ENCODE results near the gene CLCN5.

The CLCN5 gene

DNA sequence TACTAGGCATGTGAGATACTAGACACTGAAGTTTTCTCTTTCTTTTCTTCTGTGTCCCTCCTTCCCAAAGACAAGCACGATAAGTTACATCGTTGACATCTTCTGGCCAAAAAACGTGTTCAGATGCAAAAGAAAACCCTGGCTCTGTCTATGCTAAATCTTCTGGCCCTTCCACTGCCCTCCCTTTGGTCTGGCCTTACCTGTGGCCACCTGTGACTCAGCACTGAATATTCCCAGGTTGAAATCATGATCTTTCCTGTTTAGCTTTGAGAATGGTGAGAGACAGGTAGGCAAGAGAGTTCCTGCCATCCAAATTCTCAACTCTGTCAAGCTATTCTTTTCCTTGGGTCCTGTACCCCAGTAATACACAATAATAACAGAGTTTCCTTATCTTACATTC, 12.3 kb downstream of the CLCN5 start:
- no peak for DNase-seq

DNA sequence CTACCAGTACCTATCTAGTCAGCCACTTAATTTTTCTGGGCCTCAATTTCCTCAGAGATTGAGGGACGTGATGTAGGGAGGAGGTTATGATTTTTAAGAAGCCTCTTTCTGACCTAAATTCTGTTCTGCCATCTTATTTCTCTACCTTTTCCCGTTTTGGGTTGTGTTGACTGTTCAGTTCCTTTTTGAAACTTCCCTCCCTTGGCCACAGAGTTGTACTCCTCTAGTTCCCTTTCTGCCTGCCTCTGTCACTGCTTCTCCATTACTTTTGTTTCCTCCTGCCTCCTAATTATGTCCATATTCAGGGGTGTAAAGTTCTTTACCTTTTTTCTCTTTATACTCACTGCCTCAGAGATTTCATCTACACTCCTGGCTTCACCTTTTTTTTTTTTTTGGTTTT, 25.4 kb downstream of the CLCN5 start:
- DNase-seq: no peak

DNA sequence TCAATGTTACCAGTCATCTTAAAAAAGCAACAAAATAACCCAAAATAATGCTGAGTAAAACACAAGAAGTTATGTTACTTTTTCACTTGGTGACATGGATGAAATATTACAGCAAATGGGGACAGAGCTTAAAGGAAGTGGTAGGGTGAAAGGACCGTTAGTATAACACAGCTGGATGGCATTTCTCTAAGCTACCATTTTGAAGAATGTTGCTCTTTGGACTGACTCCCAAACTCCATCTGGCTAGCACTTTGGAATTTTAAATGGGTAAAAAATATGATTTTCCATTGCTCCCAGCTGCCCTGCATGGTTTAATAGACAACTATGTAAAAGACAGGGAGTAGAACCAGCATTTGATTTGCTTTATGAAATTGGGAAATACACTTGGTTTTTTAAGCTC, 27.6 kb downstream of the CLCN5 start:
- no peak for DNase-seq

DNA sequence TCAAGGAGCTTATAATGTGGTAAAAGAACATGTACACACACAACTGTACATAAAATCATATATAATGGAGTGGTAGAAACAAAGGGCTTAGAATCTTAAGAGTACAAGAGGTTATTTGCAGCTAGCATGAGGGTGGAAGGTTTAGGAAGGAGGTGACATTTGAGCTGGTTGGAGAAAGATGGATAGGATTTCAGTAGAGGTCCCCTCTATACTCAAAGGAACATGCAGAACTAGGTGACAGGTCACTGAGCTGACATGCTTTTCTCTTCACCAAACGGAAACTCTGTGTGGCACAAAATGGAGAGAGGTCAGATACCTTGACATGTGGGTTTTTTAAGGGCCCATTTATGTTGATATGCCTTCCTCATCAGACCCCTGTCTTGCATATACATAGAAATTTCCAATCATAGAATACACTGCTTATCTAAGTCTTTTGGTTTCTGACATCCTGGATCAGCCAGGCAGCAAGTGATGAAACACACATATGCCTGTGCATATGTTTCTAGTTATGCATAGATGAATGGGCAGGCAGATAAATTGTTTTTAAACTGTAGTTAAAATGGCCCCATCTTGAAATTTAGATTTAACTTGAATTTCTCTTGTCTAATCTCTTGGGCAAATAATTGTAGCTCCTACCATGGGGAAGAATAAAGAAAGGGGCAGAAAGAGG, 29.3 kb downstream of the CLCN5 start:
- peak; percentile 10 for DNase-seq

DNA sequence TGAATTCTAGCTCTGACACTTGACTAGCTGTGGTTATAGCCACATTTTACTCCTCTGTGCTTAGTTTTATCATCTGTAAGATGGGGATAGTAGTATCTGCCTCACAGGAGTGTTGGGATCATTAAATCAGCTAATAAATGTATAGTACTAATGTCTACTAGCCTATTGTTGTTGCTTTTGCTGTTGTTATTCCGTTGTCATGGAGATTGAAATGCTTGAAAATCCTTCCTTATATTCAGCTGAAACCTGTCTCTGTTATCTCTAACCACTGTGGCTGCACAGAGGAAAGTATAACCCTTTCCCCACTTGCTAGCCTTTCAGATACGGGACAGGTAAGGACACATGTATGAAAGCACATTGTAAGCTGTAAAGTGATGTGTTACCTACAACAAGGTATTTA, 33.9 kb downstream of the CLCN5 start:
- no peak for DNase-seq

DNA sequence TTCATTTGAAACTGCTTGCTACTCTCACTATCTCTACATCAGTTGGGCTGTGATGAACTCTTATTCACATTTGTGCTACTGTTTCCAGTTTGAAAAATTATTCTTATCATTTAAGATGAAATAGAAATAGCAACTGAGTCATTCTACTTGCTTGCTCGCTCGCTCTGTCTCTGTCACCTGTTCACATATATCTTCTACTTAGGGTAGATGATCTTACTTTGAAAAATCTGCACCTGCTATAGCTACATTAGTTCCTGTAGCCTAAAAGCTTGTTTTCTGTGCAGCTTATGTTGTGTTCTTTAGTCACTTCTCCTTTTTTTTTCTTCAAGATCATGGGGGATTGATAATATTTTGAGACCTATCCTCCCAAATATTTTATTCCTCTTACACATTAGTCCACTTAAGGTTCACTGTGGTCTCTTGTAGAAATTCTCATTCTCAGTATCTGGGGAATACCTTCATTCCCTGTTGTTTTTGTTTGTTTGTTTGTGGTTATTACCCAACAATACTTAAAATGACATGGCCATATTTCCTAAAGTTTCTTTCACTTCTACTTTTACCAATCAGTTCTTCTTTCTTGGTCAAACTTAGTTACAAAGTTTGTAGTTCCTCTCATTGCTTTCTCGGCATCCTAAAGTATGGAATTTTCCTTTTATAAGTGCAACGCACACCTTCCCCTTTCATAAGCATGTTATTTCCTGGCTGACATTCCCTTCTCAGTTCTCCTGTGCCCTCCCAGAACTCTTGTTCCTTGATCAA, 36.5 kb downstream of the CLCN5 start:
- DNase-seq: no peak

DNA sequence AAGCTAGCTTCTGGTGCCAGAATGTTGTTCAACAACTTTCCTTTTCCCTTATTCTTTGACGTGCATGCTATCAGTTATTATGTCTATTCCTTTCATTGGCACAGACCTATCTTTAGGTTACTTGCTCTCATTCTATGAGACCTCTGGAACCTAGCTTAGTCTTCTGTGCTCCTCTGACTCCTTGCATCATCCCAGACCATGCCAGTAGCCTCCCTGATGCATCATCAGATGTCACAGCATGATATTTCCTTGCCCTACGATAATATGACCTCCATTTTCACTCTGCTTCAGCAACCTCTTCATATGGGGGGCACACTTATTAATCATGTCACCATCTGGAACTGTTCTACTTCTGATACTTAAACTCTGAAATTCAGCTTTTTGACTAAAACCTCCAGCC, 37.2 kb downstream of the CLCN5 start:
- no peak for DNase-seq

DNA sequence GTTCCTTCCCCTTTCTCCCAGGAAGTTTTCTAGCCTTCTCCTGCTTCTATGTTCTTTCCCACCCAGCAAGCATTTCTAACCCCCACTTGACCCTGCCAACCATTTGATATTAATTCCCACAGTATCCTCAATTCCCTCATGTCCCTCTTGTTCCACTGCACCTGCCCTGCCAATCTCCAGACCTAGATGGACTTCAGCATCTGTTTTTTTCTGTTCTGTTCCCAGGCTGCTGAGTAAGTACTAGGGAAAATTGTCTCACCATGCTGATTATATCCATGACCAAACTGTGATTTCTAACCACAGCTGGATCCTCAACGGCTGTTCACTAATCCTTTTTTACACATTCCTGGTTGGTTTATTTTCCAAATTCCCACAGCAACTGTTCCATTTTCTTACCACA, 37.7 kb downstream of the CLCN5 start:
- DNase-seq: no peak

DNA sequence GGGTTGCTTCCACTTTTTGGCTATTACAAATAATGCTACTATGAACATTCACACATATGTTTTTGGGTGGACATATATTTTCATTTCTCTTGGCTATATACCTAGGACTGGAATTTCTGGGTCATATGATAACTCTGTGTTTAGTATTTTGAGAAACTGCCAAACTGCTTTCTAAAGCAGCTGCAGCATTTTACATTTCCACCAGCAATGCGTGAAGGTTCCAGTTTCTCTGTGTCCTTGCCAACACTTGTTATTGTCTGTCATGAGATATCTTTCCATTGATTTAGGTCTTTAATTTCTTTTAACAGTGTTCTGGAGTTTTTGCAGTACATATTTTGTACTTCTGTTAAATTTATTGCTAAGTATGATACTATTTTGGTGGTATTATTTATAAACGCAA, 48.3 kb downstream of the CLCN5 start:
- no peak for DNase-seq

DNA sequence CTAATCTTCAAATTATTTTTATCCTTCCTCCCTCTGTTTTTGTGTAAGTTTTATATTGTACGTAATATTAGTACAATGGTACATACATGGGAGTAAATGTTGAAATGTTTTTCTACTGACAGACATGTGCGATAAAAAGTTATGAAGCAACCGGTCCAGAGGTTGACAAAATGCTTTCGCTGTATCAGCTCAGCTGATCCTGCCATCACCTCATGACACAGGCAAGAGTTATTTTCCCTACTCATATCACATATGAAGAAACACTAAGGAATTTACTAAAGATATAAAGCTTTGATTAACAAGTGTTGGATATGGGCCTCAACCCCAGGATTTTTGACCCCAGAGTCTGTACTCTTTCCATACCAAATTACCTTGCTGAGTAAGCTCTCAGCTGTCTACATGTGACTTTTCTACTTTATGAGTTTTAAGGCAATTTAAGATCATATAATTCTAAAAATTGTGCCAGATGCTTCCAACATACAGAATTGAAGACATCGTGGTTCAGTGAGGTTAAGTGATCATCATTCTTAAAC, 50.0 kb downstream of the CLCN5 start:
- DNase-seq: peak; percentile 10

DNA sequence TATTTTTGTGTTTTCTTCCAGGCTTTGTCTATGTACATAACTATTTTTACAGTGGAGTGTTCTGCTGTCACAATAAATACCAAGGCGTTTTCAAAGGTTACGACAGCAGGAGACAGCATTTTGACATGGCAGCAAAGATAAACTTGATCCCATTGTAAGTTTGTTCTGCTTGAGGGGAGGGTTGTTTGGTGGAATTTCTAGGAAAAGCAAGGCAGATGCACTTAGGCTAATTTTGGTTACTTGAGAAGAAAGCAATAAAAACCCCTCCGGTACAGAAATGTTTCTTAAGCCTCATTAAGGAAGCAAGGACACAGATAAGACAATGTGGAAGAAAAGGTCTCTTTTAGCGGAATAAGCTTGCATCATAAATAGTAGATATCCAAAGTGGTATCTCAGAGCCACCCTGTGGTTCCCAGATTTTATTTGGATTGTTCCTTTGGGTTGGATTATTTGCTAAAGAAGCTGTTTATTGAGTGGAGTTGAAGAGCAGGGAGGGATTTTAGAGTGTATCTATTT, 54.3 kb downstream of the CLCN5 start:
- no peak for DNase-seq

DNA sequence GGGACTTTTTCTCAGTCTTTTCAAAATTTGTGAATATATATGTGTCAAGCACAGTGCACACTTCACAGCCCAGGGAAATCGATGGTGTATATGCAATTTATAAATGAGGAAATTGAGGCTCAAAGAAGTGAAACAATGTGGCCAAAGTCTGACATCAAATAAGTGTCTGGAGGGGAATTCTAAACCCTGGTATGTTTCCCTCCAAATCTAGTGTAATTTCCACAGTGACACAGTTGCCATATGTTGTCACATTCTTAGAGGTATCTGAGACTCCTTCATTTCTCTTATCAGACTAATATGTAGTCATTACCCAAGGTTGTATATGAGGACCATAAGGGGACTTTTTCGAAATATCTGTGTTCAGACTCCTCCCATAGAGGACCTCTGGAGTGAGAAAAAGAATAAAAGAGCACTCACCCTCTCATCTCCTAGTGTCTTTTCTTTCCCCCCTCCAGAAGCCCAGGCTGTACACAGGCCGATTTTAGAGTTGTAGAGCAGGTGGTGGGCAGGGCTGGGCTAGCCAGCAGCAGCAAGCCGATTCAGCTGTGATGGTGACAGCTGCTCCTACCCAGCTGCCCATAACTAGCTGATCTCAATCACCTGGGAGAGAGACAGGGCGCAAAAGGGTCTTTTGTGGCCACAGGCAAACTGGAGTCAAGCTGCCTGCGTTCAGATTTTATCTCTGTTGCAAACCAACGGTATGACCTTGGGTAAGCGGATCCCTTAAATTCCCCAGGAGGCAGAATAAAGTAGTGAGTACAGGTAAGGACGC, 55.1 kb downstream of the CLCN5 start:
- DNase-seq: no peak

DNA sequence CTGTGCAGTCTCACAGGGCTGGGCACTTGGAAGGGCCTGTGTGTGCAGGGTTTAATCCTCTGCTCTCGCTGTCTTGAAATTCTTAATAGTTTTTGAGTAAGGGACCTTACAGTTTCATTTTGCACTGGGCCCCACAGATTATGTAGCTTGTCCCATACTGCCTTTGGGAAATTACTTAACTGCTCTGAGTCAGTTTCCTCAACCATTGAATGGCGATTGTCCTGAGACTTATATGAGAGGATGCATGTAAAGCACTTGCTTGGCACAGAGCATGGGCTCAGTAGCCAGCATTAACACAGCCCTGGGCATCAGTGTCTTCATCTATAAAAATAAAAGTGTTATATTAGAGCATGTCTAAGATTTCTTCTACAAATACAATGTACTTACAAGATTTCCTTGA, 55.8 kb downstream of the CLCN5 start:
- no peak for DNase-seq

DNA sequence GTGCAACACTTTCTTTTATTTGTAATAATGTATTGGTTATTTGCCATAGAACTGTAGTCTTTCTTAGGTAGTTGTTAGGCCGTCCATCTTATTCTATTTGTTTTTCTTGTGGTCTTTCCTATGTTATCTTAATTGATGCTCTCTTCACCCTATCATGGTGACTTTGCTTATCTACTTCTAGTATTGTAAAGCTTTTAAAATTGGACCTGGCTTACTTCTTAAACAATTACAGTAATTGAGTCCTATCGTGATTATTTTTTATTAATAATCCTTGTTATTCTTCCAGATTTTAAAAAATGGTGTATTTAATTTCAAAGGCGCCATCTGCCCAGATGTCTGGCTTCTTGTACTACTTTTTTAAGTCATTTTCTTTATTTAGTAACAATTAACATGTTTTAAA, 63.7 kb downstream of the CLCN5 start:
- no peak for DNase-seq

DNA sequence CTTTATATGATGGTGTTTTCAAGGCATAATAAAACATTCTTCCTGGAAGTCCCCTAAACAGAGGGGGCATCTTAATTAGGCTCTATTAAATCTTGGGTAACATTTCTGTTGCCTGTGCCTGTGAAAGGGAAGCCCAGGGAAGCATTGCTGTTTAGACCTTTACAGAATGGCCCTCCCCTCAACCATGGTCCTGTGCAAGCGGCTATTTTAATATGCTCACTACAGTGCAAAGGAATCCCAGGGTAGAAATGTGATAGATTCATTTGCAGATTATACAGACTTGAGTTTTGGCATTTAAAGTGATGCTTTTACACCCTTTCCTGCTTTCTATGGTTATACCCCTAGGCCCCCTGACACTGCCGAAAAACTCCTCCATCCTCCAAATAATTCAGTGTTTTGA, 65.3 kb downstream of the CLCN5 start:
- DNase-seq: no peak

DNA sequence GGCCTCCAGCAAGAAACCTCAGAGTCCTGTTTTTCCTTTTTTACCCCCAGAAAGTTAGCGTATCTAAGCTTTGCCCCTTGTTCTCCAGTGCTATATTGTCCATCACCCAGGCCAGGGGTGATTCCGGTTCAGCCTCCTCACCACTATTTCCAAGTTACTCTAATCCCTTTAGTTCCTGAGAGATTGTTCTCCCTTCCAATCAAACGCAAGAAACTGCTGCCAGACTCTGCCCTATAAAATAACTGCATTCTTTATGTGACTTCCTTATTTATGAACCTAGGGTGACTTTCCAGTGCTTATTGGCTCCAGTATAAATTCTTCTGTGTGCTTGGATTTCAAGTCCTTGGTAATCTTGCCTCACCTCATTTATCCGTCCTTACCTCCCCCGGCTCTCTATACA, 65.7 kb downstream of the CLCN5 start:
- no peak for DNase-seq

DNA sequence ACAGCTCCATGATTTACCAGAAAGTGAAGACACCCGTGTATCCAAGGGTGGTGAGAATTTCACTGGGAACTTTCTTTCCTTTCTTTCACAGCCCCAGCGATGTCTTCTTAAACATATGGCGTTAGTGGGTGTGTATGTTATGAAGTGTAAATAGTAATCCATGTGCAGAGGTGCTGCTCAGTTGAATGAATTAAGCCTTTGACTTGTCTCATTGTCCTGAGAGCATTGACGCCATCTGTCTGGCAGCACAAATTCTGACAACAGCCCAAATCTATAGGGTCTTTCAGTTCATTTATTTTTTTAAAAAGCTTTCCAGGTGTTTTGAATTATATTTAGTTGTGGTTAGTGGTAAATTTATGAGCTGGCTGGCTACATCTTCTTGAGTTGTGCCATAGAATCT, 69.4 kb downstream of the CLCN5 start:
- peak; percentile 11 for DNase-seq

DNA sequence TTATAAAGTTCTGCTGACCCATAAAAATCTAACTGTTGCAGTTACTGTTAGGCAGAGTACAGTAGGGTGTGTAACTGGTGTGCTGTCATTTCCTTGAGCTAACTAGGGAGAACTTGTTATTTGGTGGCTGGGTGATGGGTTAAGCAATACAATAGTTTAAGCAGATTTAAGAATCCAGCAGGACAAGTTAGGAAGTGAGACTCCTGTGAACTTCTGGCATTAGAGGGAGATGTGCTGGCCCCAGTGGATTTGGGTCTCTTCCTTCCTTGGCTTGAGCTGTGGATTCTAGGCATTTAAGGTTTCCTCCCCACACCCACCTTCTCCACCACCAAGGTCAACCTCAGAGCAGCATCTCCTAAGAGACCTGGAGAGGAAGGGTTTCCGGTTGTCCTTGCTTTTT, 70.5 kb downstream of the CLCN5 start:
- no peak for DNase-seq

DNA sequence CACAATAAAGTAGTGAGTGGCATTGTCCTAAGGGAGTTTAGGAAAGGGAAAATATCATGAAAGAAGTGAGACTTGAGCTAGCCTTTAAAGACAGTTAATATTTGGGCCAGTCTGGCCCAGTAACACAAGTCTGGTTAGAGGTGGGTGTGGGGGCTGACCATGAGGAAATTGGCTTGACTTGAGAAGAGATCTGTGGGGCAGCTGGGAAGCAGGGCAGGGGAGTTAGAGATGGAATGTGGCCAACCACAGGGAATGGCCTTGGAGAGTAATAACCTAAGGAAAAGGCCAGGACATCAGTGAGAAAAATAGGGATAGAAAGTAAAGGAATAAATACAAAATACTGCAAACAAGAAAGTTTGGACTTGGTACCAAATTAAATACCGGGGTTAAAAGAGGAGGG, 71.3 kb downstream of the CLCN5 start:
- no peak for DNase-seq

DNA sequence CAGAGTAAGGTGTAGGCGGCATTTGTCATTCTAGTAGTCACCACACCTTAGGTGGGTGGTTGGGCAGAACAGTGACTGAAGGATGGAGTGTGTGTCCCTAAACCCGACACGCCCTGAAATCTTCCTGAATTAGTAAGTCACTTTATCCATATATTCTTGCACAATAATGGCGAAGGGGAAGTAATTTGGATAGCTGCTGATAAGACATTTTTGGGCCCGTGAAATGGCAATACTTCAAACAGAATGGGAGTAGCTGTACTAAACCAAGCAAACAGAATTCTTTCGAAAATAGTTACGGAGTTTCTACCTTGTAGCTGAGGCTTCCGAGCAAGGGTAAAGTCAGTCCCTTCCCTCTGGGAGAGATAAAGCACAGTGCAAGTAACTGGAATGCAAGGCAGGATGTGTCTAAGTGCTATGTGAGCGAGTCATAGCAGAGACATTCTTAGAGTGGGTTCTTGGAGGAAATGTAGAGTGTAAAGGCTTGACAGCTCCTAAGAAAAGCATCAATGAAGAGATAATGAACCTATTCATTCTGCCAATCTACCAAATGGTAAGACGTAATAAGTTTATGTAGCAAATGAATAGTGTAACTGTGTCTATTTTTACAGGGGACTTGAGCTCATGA, 72.8 kb downstream of the CLCN5 start:
- peak; percentile 80 for DNase-seq

DNA sequence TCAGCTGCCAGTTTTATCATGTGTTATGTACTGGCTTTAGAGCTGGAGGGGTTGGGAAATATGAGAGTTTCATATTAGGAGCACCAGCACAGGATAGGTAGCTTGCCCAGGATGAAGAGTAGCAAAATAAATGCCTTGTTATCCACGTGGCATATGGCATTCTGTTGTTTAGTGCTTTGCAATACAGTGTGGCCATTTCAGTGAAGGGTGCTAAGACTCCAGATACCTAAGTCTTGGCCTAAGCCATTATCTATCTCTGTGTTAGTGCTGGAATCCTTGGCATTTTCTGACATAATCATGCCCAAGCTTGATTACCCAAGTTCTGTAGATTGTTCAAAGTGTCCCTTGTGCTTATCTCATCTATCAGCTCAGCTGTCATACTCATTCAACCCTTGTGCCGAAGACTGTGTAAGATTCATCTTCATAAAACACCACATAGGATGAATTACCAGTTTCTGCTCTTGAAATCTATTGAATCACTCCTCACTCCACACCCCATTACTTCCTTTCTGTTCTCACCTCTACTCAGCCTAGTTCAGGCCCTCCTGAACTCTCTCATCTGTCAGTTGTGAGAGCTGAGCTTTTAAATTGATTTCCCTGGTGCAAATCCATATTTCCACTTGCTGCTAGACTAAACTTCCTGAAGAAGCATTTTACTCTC, 73.5 kb downstream of the CLCN5 start:
- peak; percentile 12 for DNase-seq

DNA sequence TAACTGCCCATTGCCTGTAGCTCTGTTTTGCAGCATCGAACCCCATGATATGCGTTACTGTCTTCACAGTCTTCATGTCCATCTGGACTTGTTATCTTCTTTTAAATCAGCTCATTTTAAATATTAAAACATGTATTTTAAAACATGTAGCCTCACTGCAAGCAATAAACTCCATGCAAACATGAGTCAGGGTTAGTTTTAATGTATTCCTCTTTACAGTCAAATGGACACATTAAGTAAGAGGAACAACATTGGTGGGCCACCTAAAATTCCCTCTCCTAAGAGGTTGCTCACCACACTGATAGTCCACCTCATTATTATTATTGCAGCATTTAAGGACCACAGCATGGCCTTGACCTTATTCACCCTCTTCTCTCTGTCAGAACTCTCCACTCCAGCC, 74.1 kb downstream of the CLCN5 start:
- DNase-seq: no peak

DNA sequence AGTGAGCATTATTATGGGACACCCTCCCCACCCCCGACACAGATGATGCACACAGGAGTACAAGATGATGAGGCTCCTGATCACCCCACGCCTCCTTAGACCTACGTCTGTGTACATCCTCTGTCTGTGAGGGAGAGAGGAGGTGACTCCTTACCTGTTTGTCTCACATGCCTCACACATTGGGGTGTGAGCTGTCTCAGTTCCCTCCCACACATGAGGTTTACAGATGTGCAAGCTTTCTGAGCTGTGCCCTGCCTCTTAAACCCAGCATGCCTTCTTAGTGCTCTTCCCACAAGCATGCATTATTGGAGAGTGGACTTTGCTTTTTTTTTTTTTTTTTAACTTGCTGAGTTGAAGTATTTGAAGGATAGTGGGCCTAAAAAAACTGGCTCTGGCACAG, 76.7 kb downstream of the CLCN5 start:
- peak; percentile 3 for DNase-seq

Data from fibroblast of upper back skin (primary cell).